NCI-H82 treated with DMSO at 0.1 percent for 48 hours (cell line): ENCODE data around the gene SLX4IP.
"Not testable (repeated sequence)": the region's sequence is repeated elsewhere in the genome, so short reads cannot be mapped to it uniquely, and the experiment has no call there.

Source experiments
- DNase-seq: peaks from one replicate; lab custom pipeline; 2025; ENCODE audit not compliant: unreplicated experiment; lab: John Stamatoyannopoulos, UW

SLX4IP gene

DNA sequence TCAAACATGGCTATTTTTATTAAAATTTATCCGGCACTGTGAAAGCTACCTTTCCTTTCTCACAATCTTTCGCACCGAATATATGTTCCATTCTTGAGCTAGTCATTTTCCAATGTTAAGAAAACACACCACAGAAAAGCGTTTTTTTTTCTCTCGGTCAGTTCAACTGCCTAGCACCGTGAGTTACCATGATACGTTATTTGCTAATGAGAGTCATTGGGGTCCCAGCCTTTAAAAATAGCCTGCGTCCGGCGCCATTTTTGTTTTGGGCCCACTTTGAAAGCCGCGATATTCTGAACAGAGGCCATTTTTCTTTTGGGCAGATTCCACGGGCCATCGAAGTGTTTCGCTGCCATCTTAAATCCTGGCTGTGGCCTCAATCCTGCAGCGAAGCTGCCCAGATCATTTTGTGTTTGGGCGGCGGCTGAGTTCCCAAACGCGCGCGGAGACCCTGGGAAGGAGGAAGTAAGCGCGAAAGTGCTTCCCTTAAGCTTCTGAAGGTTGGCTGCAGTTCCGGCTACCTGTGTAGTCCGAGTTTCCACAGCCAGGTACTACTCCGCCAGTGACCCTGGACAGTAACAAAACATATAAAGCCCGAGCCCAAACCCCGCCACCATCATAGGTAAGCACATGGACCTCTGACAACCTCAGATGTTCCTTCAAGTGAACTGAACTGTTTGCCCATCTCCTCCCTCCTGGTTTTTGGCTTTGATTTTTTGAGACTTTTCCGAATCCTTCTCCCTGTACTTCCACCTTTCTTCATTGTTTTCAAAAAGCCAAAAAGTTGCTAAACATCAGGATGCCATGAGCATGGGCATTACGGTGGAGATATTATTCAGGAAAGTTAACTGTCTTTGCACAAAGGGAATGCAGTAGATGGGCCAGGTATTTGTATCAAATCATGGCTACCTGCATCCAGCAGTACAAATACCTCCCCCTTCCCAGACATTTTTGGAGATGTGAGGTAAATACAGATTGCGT lies at the start of gene SLX4IP:
SLX4IP (plus strand) TSS at position 474 of the 981 bp plus-strand sequence. CDS start 22,900 bp downstream, outside the sequence.
- DNase-seq, result peak; percentile 95

DNA sequence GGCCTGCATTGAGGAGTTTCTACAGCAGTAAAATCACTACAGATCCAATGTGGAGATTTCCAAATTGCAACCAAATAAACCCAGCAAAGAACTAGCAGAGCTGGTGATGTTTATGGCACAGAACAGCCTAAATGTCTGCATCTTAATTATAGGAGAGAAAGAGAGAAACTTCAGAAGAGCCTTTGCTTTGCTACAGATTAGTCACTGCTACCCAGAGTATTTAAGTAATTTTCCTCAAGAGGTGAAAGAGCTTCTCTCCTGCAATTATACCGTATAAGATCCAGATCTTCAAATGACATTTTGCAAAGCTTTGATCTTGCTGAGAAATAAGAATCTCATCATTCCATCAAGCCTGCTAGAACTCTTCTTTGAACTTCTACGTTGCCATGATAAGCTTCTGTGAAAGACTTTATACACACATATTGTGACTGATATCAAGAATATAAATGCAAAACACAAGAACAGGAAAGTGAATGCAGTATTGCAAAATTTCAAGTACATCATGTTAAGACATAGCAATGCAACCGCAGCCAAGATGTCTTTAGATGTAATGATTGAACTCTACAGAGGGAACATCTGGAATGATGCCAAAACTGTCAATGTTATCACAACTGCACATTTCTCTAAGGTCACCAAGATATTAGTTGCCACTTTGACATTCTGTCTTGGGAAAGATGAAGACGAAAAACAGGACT lies 49.1 kb upstream of the SLX4IP start:
- no peak for DNase-seq

DNA sequence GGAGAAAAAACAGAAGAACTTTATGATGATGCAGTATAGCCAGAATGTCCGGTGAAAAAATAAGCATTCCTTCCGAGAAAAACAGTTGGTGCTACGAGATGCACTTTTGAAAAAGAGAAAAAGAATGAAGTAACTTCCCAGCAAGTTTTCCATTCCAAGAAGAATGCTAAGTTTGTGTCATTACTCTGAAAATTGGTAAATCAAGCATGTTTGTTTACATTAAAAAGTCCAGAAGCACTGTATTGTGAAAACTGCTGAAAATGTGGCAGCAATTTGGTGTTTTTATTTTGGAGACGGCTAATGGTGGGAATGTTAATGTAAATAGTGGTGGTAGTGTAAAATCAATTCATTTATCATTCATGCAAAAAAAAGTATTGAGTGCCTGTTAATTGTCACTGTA lies 47.4 kb upstream of the SLX4IP start:
- DNase-seq, result no peak

DNA sequence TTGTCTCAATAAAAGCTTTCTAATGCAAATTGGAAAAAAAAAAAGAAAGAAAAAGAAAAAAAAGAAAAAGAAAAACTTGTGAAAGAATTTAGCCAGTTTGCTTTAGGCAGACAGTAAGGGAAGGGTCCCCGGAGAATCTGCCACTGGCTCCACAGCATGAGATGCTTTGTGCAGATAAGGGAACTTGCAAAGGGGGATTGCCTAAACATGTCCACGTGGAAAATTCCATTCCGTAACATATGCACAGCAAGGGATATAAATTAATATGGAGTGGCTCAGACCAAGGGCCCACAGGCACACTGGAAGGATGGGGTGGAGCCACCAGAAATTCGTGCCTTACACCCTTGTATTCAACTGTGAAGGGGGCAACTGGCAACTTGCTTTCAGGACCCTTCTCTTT lies 46.5 kb upstream of the SLX4IP start:
- no peak for DNase-seq

DNA sequence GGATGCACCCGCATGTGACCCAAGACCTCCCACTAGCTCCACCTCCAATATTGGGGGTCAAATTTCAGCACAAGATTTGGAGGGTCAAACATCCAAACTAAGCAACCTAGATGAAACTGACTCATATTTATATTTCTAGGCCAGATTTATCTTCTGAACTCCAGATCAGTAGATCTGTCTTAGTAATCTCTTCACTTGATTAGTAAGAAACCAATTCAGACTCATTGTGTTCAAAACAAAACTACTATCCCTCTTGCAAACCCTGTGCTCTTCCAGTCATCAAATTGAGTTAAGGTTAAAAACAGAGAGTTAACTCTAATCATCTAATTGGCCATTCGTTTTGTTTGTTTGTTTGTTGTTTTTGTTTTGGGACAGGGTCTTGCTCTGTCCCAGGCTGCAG lies 44.4 kb upstream of the SLX4IP start:
- DNase-seq, result no peak

DNA sequence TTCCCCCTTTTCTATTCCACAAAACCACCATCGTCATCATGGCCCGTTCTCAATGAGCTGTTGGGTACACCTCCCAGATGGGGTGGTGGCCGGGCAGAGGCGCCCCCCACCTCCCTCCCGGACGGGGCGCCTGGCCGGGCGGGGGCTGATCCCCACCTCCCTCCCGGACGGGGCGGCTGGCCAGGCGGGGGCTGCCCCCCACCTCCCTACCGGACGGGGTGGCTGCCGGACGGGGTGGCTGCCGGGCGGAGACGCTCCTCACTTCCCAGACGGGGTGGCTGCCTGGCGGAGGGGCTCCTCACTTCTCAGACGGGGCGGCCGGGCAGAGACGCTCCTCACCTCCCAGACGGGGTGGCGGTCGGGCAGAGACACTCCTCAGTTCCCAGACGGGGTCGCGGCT lies 40.4 kb upstream of the SLX4IP start:
- not testable (repeated sequence) for DNase-seq

DNA sequence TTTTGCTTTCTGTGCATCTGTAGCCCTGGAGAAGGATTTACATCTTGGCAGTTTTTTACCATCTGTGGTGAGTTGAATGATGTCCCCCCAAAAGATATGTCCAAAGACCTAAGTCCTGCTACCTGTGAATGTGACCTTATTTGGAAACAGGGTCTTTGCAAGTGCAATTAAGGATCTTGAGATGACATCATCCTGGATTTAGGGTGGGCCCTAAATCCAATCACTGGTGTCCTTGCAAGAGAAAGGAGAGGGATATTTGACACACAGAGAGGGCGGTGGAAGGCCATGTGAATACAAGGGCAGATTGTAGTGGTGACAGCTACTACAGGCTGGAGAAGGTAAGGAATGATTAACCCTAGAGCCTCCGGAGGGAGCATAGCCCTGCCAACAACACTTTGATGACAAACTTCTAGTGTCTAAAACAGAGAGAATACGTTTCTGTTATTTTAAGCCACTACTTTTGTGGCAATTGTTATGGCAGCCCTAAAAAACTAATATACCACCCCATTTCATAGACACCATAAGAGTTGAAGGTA lies 36.2 kb upstream of the SLX4IP start:
- DNase-seq, result no peak

DNA sequence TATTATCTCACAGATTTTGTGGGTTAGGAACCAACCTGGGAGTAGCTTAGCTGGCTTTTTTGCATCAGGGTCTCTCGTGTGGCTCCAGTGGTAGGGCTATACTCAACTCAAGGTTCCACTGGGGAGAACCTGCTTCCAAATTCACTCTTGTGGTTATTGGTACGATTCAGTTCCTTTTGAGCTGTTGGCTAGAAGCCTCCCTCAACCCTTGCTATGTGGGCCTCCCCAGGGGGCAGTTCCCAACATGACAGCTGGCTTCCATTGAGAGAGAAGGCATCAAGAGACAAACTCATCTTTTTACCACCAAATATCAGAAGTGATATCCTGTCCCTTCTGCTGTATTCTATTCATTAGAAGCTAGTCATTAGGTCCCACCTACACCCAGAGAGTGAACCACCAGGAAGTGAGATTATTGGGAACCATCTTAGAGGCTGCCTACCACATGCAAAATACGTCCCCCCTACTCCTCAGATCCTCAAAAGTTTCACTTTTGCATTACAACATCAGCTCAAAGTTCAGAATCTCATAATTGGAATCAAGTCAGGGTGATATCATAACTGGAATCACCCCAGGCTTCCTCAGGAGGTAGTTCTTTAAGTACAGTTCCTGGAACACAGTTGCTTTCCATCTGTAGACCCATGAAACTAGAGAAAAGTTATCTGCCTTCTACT lies 32.0 kb upstream of the SLX4IP start:
- no peak for DNase-seq

DNA sequence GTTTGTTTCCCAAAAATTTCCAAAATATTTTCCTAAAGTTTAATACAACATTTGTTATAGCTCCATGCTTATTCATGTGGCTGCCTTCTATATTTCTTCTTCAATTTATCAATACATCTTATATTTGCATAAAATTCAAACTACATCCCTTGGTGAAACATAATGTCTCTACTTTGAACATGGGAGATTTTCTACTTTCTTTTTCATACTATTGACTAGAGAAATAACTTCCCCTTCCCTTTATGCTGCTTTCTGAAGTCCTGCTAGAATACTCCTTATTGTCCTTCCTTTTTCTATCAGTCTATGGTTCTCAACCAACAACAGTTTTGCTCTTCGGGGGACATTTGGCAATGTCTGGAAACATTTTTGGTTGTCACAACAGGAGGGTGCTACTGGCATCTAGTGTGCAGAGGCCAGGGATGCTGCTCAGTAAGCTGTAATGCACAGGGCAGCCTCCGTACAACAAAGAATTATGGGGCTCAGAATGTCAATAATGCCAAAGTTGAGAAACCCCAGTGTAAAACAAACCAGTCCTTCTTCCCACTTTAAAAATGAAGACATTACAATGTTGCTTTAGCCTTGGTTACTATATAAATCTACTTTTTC lies 31.0 kb upstream of the SLX4IP start:
- no peak for DNase-seq

DNA sequence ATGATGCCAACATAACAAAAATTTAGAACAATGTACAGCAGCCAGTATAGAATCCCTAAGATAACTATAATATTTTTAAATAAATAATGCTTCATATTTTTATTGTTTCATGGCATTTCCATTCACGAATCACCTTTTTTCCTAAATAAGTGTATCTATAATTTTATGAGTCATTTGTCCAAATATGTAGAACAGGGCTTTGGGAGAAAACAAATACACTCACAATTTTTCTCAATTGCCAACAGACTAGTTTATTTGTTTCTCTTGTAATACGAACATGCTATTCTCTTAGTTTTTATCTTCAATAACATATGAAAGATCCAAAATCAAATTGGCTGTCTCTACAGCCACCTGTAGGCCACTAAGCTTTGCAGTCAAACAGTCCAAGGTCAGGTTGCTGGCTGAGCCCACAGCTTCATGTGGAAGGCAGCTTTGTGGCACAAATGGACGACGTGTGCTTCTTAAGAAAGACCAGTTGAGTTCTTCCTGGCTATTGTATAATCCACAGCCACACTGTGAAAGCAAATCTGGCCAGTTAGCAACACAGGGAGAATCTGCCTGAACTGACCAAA lies 30.1 kb upstream of the SLX4IP start:
- no peak for DNase-seq

DNA sequence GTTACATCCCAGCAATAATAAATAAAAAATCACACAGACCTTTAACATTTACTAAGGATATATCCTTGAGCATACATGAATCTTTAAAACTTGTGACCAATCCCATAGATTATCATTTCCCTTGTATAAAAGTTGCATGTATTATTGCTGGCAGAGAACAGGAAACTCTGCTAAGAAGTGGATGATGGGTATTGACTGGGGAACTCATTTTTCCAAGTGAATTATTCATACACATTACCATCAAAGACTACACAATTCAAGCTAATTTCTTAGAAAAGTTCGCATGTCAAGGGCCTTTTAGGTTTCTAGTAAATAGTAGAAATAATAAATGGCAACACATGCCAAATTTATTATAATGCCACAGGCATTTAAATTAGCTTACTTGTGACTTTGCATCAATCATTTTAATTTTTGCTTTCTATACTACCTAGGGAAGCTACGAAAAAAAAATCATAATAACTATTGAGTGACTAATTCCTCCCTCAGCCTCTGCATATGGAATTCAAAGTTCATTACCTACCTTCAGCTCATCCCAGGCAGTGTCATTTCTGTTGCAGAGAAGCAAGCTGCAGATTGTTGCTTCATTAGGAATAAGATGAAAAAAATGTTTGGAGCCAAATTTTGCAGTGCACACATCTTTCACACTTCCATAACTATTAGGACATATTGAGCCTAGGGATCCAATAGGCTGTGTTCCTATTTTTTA lies 26.8 kb upstream of the SLX4IP start:
- no peak for DNase-seq

DNA sequence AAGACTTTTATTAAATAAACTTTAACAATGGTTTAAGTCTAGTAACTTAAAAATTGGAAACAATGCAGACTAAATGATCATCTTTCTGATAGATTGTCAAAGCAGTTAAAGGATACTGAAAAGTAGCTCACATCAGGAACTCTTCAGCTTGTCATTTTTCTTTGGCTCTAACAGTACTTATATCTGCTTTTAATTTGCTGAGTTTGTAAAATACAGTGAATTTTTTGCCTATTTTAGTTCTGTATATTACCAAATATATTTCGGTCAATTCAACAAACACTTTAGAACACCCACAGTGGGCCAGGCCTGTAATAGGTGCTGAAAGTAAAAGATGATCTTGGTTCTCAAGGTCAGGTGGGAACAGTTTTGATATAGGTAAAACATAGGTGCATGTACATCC lies 23.4 kb upstream of the SLX4IP start:
- no peak for DNase-seq

DNA sequence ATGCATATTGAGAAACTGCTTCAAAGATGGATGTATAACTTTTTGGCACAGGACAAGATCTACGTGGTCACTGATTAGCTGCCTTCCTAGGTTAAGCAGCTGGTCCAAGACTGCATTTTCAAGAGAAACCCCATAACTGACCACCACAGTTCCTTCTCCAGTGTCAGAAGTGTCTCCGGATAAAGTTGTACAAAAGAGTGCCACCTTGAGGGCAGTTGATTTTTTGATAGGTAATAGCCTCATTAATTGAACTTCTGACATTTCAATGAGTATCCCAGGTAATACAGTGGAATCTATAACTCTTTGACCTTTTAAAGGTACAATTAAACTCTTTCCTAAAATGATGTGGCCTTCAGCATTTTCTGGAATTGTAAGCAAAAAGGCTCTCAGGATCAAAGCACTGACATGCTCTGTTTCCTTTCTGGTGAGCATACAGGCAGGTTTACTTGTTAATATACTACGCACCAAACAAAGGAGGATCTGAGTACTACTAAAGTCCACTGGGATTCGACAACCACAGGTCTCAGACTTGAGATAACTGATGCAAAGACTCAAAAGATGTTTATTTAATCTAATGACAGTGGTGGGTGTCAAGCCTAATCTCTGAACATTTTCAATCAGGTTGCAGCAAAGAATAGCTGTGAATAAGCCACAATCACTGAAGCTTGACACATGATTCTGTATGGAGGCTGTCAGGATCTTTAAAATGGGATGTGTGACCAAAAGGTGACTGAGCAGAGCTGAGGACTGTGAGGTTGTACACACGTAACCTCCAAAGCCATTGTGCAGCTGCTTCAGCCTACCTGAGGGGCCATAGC lies 22.3 kb upstream of the SLX4IP start:
- no peak for DNase-seq

DNA sequence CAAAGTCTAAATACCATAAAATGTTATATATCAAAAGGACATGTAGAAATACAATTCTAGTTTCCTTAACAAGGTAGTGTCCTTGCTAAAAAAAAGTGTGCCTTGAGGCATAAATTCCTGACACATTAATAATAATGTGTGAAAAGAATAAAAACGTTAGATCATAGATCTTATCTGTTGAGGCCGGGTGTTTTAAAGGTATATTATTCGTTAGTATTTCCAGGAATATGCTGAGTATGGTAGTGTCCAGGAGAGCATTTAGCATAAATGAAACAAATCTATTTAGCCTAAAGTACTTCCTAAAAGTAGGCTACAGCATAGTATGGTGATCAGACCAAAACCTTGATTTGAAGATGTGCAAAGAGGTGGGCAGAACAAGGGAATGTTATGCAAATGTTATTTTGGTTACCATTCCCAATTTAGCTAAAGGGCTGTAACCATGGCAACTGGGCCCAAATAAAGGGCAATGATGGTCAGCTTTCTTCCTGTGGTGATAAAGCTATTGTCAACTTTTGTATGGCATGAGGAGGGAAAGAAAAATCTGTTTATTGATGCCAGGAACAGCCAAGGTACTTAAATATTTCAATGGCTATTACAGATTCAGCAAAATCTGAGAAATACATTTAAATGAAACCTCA lies 20.0 kb upstream of the SLX4IP start:
- no peak for DNase-seq

DNA sequence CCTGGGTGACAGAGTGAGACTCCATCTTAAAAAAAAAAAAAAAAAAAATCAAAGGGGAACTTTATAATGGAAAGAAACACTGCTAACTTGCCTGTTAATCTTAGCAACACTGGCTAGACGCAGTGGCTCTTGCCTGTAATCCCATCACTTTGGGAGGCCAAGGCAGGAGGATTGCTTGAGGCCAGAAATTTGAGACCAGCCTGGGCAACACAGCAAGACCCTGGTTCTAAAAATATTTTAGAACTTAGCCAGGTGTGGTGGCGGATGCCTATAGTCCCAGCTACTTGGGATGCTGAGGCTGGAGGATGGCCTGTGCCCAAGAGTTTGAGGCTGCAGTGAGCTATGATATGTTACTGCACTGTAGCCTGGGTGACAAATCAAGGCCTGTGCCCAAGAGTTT lies 17.9 kb upstream of the SLX4IP start:
- not testable (repeated sequence) for DNase-seq

DNA sequence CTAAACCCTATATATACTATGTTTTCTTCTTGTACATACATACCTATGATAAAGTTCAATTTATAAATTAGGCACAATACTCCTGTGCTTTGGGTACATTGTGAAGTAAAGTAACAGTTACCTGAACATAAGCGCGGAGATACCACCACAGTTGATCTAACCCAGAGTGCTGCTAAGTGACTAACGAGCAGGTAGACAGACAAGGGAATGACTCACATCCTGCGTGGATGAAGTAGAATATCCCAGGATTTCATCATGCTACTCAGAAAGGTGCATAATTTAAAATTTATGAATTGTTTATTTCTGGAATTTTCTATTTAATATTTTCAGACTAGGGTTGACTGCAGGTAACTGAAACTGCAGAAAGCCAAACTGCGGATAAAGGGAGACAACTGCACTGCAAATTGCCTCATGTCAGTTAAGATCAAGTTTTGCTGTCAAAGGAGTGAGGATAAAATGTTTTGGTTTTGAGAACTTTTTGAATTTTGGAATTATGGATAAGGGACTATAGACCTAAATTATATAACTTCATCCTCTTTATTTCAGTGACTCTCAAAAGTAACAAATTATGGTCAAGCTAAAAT lies 15.5 kb upstream of the SLX4IP start:
- no peak for DNase-seq

DNA sequence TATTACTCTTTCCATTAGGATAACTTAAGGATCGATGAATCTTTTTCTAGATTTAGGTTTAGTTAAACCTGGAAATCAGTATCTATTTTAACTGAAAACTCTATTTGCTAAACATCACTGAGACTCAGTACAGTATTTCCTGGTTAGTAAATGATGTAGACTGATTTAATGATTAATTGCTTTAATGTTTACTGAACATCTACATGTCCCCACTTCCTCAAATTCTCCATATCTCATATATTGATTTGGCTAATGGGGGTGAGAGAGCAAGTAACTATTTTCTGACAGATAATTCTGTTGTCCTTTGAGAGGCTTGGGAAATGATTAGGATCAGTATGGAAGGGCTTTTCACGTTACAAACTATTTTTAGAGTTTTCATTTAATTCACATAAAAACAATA lies 11.4 kb upstream of the SLX4IP start:
- DNase-seq, result no peak

DNA sequence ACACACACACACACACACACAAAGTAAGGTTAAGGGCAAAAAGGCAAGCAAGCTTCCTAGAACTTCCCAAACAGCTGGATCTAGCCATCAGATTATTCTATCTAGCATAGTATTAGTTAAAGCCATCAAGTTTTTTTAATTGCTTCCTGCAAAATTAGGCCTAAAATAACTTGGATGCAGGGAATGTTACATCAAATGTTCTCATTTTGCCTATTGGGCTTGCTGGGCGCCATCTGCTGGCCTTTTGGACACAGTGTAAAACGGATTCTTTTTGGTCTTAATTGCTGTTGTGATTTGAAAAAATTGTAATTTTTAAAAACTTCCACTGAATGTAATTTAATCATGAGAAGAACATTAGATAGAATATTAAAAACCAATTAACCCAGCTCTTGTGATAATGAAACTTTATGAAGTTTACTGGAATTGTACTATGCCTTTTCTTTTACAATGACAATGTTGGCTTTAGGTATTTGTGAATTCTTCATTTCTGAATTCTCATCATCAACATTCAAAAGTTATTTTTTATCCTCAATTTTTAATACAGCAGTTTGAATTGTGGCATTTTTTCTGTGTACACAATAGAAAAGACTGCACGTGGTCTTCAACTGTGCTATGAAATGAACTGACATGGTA lies 7.9 kb upstream of the SLX4IP start:
- DNase-seq, result no peak
